Right lung (tissue), 5 donors: ENCODE measurements around the gene RNF121. TPM values are rescaled to one million over a fixed set of nuclear protein-coding genes. Genes with fewer than 3 reads are reported as not detected.

Experiments
- DNase-seq, 2 donors: peaks; one replicate each; pipeline ENCODE4 v3.0.0-alpha.2; 2013
- polyA plus RNA-seq, 5 donors: library from polyadenylated mRNA; unstranded; fragments of 120-200 nt; gene quantifications; one replicate each; pipeline versions ENCODE4 v1.2.1 to v1.2.3, GENCODE V29; 2013; ENCODE audit warnings: inconsistent platforms in 1 of 5, low replicate concordance in 1 of 5; ENCODE audit not compliant: insufficient read length in 5 of 5, insufficient read depth in 1 of 5

RNF121 gene
- polyA plus RNA-seq, 5 donors, result 30.7 to 39.9 (median 36.1) TPM

DNA sequence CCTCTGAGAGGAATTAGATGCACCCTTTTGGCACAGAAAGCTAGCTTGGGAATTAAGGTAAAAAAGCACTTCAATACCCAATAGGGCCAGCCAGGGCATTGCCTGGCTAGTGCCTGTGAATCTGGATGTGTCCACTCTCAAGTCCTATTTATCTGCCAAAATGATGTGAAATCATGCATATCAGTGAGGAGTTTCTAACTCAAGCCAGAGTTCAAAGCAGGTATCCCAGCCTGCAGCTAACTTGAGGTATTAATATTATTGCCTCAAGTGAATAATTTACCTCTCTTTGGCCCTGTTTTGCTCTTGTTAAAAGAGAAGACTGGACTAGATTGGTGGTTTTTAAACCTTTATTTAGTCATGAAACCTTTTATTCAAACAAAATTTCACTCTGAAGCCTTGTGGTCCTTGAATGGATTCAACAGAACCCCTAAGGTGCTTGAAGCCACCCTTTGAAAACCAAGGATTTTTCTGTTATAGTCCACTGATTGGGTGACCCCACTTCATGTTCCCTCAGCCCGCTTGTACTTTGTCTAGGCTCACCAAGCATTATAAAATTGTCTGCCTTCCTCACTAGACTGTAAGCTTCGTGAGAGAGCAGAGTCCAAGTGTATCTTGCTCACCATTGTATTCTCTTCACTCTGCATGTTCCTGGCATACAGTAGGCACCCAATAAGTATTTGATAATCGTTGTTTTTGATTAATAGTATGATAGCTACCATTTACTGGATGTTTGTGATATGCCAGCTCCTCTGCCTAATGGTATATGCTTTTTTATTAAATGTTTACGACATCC is 4.5 kb downstream of the RNF121 start:
- DNase-seq, result no peak

DNA sequence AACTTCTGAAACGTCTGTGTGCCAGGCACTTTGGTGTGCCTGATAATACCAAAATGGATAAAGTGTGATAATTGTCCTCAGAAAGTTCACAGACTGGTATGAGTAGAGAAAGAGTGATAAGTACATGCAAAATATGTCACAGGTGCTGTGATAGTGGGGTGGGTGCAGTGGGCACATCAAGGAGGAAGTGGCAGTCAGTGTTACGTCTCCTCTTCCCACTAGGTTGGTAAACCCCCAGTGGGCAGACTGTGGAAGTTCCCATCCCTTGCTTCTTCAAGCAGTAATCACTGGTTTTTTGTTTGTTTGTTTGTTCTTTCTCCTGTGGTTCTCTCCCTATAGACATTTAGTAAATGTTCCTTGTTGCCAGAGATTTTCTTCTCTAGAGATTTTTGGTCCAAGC is 5.4 kb downstream of the RNF121 start:
- DNase-seq, result no peak

DNA sequence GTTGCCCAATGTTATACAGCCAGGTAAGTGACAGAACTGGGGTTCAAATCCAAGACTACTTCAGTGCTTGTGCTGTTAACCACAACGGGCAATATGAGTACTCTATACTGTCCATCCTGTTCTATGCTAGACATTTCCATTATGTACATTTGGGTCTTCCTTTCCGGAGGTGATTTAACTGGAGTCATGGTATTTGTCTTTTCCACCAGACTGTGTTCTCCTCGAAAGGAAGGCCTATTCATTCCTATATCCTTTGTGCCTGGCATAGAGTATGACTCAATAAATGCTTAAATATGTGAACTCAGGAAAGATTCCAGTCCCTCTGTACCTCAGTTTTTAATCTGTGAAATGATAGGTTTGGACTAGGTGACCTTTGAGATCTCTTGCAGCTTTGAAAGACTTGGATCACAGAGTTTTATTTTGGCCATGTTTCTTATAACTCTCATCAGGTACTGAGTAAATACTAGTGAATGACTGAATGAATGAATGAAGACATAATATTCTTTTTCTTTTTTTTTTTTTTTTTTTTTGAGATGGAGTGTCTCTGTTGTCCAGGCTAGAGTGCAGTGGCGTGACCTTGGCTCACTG is 6.6 kb downstream of the RNF121 start:
- no peak for DNase-seq

DNA sequence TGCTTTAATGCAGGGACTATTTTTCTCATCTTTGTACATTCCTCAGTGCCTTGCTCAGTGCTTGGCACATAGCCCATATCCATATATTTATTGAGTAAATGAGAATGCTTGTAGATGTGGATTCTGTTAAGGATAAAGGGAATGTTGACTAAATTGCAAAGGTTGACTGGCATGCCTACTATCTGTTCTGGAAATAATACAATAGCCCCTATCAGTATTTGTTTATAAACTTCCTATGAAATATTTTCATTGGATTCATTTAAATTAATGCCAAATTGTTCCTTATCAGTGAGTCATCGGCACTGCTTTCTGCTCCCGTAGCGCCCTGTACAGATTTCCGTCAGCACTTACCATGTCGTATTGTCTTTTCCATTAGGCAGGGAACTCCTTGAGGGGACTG is 8.0 kb downstream of the RNF121 start:
- DNase-seq, result no peak

DNA sequence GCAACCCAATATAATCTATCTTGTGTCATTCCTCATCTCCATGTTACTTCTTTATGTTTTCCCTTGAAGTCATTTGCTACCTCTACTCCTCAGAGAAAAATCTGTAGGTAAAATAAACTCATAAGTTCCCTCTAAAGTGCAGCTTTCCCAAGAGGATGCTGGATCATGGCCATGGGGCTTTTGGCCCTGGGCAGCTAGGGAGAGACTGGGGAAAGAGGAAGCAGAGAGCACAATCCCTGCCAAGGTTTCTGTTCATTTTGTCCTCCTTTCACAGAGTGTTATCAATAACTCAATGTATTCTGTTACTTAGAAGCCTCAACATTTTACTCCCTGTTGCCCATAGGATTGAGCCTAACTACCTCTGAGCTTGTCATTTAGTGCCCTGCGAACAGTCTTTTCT is 9.0 kb downstream of the RNF121 start:
- DNase-seq, result no peak

DNA sequence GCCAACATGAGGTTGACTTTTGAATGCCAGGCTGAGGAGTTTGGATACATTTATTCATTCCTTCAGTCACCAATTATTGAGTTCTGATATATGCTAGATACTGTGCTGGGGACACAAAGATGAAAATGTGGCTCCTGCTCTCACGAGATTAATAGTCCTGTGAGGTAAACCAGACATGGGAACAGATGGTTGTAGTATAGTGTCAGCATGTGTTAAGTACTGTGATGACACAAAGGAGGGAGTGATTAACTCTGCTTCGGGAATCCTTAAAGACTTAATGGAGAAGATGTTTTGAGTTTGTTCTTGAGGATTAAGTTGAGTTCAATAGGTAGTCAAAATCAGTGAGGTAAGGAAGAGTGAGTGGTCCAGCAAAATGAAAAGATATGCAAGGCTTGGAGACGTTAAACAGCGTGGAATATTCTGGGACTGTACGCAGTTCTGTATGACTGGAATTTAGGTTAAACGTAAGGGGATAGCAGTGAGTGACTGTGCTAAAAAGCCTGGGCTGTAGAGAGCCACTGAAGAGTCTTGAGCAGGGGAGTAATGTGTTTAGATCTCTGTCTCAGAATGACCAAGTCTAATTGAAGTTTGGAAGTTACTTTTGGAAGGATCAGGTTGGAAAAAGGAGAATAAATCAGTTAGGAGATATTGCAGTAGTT is 11.8 kb downstream of the RNF121 start:
- DNase-seq, result no peak

DNA sequence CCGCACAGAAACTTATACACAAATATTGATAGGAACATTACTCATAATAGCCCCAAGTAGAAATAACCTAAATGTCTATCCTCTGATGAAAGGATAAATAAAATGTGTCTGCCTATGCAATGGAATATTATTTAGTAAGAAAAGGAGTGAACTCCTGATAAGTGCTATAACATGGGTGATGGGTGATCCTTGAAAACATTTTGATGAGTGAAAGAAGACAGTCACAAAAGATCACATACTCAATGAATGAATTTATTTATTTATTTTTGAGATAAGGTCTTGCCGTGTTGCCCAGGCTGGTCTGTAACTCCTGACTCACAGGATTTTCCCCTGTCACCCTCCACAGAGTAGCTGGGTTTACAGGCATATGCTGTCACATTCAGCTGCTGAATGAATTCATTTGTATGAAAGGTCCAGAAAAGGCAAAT is 17.3 kb downstream of the RNF121 start:
- no peak for DNase-seq

DNA sequence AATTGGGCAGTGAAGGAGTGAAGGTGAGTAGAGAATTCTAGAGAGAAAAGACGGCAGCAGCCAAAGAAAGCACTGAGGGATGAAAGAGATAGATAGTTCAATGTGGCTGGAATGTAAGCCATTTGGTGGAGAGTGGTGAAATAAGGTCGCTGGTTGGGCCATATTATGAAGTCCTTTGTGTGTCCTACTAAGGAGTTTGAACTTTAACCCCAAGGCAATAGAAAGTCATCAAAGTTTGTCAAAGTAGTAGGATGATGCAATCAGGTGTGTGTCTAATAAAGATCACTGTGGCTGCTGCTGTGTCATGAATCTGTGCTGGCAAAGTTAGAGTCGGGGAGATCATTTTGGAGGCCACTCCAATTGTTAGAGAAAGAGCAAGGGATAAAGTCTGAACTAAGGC is 18.7 kb downstream of the RNF121 start:
- DNase-seq, result no peak

DNA sequence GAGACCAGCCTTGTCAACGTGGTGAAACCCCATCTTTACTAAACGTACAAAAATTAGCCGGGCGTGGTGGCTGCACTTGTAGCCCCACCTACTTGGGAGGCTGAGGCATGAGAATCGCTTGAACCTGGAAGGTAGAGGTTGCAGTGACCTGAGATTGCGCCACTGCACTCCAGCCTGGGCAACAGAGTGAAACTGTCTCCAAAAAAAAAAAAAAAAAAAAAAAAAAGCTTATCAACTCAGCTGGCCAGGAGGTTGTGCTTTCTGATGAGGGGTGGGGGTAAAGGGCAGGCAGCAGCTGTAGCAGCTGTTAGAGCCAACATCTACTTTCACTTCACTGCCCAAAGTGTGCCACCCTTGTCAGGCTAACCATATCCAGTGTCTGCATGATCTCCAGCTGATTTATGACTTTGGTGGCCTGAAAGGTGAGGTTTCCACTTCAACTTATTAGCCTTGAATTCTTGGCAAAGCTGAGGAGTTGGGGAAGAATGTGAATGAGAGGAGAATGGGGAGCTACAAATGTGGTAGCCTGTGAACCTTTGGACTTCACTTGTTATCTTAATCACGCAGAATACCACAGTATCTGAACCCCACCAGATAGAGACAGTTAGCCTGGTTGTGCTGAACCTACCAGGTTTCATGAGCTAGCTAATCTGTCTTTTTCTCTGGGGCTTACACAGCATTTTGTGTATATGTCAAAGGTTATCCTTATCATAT is 19.6 kb downstream of the RNF121 start:
- no peak for DNase-seq

DNA sequence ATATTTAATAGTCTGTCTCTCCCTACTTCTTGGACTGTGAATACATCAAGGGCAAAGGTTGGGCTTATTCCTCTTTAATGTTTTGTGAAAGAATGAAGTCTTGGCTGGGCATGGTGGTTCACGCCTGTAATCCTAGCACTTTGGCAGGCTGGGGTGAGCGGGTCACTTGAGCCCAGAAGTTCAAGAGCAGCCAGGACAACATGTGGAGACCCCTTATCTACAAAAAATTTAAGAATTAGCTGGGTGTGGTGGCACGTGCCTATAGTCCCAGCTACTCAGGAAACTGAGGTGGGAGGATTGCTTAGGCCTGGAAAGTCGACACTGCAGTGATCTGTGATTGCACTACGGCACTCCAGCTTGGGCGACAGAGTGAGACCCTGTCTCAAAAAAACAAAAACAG is 20.2 kb downstream of the RNF121 start:
- no peak for DNase-seq

DNA sequence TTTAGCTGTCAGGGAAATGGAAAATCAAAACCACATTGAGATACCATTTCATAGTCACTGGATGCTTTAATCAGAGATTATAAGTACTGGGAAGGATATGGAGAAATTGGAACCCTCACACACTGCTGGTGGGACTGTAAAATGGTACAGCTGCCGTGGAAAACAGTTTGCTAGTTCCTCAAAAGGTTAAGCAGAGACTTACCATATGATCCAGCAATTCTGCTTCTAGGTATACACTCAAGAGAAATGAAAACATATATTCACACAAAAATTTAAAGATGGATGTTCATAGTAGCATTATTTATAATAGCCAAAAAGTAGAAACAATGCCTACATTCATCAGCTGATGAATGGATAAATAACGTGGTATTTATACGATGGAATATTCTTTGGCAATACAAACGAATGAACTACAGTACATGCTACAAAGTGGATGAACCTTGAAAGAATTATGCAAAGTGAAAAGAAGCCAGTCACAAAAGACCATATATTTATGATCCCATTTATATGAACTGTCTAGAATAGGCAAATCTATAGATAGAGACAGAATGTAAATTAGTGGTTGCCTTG is 23.0 kb downstream of the RNF121 start:
- DNase-seq, result no peak

DNA sequence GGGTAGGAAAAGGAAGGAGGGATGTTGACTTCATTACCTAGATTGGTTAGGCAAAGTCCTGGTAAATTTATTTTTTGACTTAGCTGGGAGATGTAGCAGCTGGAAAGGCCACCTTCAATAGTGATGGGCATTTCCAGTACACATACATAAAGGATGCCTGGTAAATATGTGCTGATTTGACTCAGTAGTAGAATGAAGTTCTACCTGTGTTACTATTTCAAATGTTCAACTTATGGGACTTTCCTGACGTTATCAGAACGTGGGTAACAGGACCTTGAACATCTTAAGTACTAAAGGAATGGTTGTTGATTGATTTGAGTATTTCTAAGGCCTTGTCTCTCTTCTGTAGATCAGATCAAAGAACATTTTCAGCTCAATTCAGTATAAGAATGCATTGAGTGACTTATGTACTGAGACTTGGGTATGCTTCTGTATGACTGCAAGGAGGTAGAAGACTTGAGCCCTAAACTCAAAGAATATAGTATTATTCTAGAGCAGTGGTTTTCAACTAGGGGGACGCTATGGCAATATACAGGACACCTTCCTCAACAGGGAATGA is 27.1 kb downstream of the RNF121 start:
- DNase-seq, result no peak

DNA sequence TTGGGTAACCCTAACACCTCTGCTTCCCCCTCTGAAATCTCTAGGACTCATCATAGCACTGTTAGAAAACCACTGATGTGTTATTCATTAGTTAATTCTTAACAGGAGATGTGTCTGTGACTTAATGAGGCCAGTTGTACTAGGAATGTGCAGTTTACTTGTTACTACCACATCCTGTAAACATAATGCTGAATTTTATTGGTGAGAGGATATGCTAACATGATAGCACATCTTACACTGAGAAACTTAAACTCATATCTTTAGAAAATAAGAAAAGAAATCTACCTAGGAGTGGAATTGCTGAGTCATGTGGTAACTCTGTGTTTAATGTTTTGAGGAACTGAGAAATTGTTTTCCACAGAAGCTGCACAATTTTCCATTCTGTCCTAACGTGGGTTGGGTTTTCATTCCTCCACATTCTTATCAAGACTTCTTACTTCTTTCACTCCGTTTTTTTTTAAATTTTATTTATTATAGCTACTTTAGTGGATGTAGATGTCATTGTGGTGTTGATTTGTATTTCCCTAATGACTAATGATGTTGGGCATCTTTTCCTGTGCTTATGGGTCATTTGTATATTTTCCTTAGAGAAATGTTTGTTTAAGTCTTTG is 33.7 kb downstream of the RNF121 start:
- no peak for DNase-seq

DNA sequence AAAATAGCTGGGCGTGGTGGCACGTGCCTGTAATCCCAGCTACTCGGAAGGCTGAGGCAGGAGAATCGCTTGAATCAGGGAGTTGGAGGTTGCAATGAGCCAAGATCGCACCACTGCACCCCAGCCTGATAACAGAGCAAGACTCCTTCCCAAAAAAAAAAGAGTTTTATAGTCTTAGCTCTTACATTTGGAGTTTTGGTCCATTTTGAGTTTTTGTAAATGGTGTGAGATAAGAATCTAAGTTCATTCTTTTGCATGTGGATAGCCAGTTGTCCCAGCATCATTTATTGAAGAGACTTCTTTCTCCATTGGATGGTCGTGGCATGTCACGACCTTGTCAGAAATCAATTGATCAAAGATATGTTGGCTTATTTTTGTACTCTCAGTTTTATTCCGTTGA is 34.6 kb downstream of the RNF121 start:
- no peak for DNase-seq

DNA sequence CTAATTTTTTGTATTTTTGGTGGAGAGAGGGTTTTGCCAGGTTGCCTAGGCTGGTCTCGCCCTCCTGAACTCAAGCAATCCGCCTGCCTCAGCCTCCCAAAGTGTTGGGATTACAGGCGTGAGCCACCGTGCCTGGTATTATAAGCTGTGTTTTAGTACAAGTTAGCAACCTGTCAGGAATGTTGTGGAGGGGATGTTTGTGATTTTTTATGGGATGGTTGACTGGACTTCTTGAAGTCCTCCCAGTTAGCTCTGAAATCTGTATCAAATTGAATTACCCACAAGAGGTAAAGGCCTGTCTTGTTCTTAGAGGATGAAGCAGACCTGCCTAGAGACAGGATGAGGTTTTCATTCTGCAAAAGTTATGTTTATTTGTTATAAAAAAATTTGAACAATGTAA is 35.8 kb downstream of the RNF121 start:
- no peak for DNase-seq

DNA sequence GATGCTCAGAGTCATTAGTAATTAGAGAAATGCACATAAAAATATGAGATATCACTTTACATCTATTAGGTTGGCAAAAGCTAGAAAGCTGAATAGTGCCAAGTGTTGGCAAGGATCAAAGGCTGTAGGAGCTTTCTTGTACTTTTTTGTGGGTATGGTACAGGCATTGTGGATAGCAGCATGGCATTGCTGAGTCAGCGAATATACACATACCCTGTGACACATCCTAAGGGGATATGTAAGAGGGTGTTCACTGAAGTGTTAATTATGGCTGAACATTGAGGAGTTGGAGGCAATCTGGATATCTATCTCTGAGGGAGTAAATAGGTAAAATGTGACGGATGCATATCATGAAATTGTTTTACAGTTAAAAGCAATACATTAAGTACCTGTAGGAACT is 42.8 kb downstream of the RNF121 start:
- DNase-seq, result no peak

DNA sequence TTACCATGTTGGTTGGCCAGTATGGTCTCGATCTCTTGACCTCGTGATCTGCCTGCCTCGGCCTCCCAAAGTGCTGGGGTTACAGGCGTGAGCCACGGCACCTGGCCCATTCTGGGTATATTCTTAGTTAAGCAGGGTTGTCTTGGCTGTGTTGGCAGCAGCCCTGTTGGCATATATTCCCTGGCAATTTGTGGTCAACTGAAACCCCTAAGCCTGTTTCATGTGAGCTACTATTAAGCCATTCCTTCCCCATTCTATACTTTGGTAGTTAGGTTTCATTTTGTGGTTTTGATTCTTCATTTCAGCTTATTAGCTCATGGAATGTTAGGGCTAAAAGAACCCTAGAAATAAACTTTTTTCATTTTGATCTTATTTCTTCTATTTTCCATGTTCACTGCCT is 47.7 kb downstream of the RNF121 start:
- DNase-seq, result no peak

DNA sequence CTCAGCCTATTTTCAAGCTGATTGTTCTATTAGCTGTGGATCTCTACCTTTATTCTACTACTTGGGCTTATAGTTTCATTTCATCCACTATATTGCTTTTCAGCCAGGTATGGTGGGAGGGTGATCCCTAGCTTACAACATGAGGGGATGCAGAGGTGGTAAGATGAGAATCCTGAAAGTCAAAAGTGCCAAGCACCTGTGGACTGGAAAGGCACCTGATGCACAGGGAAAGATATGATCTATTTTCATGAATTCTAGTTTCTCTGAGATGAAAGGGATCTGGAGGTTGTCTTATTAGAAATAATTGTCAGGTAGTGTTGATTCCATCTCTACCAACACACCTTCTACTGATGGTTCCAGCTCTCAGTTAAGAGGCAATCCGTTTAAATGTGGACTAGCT is 48.2 kb downstream of the RNF121 start:
- no peak for DNase-seq

DNA sequence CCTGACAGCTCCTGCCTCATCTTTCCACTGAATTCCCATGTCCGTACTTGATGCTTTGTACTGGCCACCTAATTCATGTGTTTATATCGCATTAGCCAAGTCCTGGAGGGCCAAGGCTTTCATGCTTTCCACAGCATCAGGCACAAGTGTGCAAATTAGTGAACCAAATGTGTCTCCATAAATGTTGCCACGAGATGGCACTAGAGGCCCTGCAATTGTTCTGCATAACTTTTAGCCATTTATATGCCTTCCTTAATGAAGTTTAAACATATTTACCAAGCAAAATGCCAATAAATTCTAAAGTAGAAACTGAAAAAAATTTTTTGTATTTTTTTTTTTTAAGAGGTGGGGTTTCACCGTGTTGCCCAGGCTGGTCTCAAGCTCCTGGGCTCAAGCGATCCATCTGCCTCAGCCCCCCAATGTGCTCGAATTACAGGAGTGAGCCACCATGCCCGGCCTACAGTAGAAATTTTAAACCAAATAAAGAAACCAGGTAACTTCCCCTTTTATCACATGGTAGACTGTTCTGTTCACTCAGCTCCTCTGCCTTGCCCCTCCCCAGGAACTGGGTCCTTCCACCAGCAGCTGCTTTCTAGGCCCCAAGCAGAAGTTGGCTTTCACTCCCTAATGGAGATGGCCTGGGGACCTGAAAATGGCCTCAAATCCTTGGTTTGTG is 49.0 kb downstream of the RNF121 start:
- DNase-seq, result peak in 1 of 2 donors; percentile 48

DNA sequence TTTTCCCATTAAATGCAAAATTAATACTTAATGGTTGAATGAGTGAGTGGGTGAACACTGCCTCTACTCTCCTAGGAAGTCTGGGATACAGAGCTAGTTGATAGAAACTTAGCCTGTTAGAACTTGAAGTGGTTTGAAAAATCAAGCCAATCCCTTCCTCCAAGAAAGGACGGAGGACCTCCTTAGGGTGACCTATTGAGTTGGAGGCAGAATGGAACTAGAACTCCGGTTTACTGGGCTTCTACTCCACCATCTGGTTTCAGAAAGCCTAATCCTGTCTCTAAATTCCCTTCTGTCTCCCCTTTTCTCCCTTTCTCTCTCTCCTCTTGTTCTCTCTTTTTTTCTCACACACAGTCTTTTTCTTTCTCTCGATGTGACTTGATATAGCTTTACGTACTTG is 50.2 kb downstream of the RNF121 start:
- no peak for DNase-seq

DNA sequence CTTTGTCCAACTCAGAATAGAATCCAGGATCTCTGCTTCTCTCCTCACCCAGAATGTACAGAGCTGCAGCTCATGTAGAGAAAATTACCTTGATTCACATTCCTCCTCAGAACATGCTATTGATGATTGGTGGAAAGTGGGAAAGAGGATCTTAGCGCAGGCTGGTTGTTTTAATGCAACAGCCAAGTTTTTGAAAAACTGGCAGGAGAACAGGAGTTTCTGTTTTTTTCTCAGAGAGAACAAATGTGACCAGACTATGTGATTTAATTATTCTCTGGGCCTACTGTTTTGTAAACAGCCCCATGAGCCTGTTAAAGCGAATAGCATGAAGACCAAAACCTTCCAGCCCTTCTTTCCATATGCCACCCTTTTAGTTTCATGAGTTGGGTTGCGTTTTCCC is 50.8 kb downstream of the RNF121 start:
- DNase-seq, result no peak
